ENCODE data around the gene KAT6B.

- no peak for TF ChIP-seq CTCF (conservative IDR thresholded peaks at IDR 0.05; ENCODE audit: low read depth, low read length)
- no peak for TF ChIP-seq EZH2 (IDR thresholded peaks at IDR 0.05; ENCODE audit: borderline replicate concordance, low read depth, low read length, poor library complexity, severe bottlenecking)
Observed at GRCh38 chr10:75013522-75013921, 187.1 kb downstream of the KAT6B start.

Data from A673 (cell line).